GM19099 (cell line): ENCODE results near the gene DNAH7.

Experiments
- POLR2A ChIP-seq: IDR thresholded peaks from 3 replicates; pipeline ENCODE4 v1.6.1; 2011; ENCODE audit warnings: low read depth; ENCODE audit not compliant: insufficient read length; ENCODE audit errors: extremely low read depth

Gene DNAH7

GRCh38 chr2:196088203-196088602 lies 19.6 kb upstream of the DNAH7 start:
- no peak for TF ChIP-seq POLR2A

GRCh38 chr2:196086517-196087368 lies 18.1 kb upstream of the DNAH7 start:
- TF ChIP-seq POLR2A, result no peak

GRCh38 chr2:196083601-196084000 lies 15.0 kb upstream of the DNAH7 start:
- no peak for TF ChIP-seq POLR2A

- no peak for TF ChIP-seq POLR2A
Observed at GRCh38 chr2:196080526-196080925, 11.9 kb upstream of the DNAH7 start.

GRCh38 chr2:196079052-196079451 lies 10.4 kb upstream of the DNAH7 start:
- TF ChIP-seq POLR2A, result no peak

- no peak for TF ChIP-seq POLR2A
Observed at GRCh38 chr2:196077821-196078220, 9.2 kb upstream of the DNAH7 start.

GRCh38 chr2:196076778-196077568 lies 8.3 kb upstream of the DNAH7 start:
- TF ChIP-seq POLR2A, result no peak

GRCh38 chr2:196075196-196075595 lies 6.6 kb upstream of the DNAH7 start:
- no peak for TF ChIP-seq POLR2A

GRCh38 chr2:196074631-196075030 lies 6.0 kb upstream of the DNAH7 start:
- TF ChIP-seq POLR2A, result no peak

GRCh38 chr2:196073521-196073920 lies 4.9 kb upstream of the DNAH7 start:
- TF ChIP-seq POLR2A, result no peak

- no peak for TF ChIP-seq POLR2A
Observed at GRCh38 chr2:196067088-196067382, 1.6 kb downstream of the DNAH7 start.

GRCh38 chr2:196066291-196067087 lies 2.1 kb downstream of the DNAH7 start:
- no peak for TF ChIP-seq POLR2A

- no peak for TF ChIP-seq POLR2A
Observed at GRCh38 chr2:196063773-196064172, 4.9 kb downstream of the DNAH7 start.

GRCh38 chr2:196059491-196059960 lies 9.1 kb downstream of the DNAH7 start:
- TF ChIP-seq POLR2A, result no peak

GRCh38 chr2:196054631-196055030 lies 14.0 kb downstream of the DNAH7 start:
- TF ChIP-seq POLR2A, result no peak
